Measurements from ENCODE around the gene LSM2. TPM values are rescaled to one million over a fixed set of nuclear protein-coding genes. Genes with fewer than 3 reads are reported as not detected.

Gene LSM2
- polyA plus RNA-seq, 1 donor from 2014 or later, result 68.5 TPM

DNA sequence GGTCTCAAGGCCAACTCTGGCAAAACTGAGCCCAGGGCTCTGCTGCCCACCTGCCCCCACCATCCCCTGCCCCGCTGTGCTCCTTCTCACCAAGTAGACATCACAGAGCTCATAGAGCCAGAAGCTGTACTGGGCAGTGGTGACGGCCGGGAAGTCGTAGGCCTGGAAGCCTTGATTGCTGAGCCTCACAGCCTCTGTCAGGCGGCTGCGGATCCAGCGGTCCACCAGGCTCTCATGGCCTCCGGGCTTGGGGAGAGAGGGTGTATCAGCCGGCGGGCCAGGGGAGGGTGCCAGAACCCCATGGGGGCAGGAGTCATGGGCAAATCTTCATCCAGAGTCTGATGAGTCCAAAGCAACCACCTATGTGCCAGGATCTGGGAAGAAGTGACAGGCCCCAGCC lies 26.9 kb downstream of the LSM2 start:
- no peaks in the 10 kb centered on the region for H3K79me2 ChIP-seq (replicated peaks; ENCODE audit: insufficient read depth, low read length)
- peaks cover 14% of the 10 kb centered on the region for H3K36me3 ChIP-seq (ENCODE audit: insufficient read depth, low read length)
- H3K27ac ChIP-seq (ENCODE audit: low read length), result no peak overlapping the region

DNA sequence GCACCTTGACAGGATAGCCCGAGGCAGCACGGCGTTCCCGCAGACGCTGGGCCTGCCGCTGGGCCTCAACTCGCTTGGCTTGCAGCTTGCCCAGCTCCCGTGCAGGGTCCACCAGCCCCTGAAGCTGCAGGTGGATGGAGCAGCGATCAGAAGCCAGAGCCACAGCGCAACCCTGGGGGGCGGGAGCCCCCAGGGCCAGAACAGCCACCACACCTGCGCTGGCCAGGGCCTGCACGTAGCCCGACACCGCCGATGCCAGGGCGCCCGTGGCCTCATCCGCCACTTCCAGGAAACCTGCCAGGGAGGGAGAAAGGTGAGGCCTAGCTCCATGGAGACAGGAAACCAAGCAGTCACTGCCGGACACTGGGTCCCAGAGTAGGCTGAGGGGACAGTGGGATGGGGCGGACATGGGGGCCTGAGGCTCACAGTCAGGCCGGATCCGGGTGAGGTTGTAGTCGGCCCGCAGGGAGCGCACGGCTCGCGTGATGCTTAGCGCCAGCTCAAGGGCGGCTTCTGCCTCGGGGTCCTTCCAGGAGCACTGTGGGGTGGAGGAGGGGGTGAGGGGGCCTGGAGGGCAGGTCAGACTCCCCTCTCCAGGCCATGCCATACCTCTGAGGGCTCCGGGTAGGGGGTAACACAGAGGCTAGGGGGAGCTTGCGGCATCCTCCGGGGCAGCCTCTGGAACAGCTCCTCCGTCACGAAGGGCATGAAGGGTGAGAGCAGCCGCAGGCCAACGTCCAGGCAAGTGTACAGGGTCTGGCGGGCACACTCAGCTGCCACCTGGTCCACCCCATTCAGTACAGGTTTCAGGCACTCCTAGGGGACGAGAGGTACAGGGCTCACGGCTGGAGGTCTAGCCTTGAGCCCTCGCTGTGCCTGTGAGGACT lies 27.5 kb downstream of the LSM2 start:
- Histone ChIP-seq H3K9me2 (ENCODE audit: insufficient read depth, low read length) (no peaks in the 10 kb centered on the region), H3K27ac (ENCODE audit: low read length) (no peak overlapping the region), H3K79me2 (replicated peaks; ENCODE audit: insufficient read depth, low read length) (no peaks in the 10 kb centered on the region), H3K9me3 (ENCODE audit: low read length) (no peaks in the 10 kb centered on the region), H3K36me3 (ENCODE audit: insufficient read depth, low read length) (peaks cover 8% of the 10 kb centered on the region), H3K4me3 (ENCODE audit: low read length) (no peak overlapping the region), H2AFZ (ENCODE audit: low read depth, low read length) (no peak overlapping the region), H3K27me3 (ENCODE audit: insufficient read depth, low read depth, low read length) (no peaks in the 10 kb centered on the region), H3K4me2 (ENCODE audit: low read length) (no peak overlapping the region), H3F3A (ENCODE audit: insufficient read depth, low read length, poor library complexity, severe bottlenecking) (no peaks in the 10 kb centered on the region), H3K9ac (ENCODE audit: low read length) (no peak overlapping the region), H4K20me1 (ENCODE audit: insufficient read depth) (no peaks in the 10 kb centered on the region)
- TF ChIP-seq, protein P1, sequence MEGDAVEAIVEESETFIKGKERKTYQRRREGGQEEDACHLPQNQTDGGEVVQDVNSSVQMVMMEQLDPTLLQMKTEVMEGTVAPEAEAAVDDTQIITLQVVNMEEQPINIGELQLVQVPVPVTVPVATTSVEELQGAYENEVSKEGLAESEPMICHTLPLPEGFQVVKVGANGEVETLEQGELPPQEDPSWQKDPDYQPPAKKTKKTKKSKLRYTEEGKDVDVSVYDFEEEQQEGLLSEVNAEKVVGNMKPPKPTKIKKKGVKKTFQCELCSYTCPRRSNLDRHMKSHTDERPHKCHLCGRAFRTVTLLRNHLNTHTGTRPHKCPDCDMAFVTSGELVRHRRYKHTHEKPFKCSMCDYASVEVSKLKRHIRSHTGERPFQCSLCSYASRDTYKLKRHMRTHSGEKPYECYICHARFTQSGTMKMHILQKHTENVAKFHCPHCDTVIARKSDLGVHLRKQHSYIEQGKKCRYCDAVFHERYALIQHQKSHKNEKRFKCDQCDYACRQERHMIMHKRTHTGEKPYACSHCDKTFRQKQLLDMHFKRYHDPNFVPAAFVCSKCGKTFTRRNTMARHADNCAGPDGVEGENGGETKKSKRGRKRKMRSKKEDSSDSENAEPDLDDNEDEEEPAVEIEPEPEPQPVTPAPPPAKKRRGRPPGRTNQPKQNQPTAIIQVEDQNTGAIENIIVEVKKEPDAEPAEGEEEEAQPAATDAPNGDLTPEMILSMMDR (IDR thresholded peaks at IDR 0.05; ENCODE audit: poor library complexity, severe bottlenecking), result no peak
- TF ChIP-seq EP300 (conservative IDR thresholded peaks at IDR 0.05; ENCODE audit: poor library complexity, severe bottlenecking), result no peak
- no peak for TF ChIP-seq SMC3 (conservative IDR thresholded peaks at IDR 0.05; ENCODE audit: poor library complexity)
- no peak for TF ChIP-seq RAD21 (conservative IDR thresholded peaks at IDR 0.05)
- no peak for TF ChIP-seq TAF1 (IDR thresholded peaks at IDR 0.05; ENCODE audit: low read depth)

More for the DNA sequence above, 26.9 kb downstream of the LSM2 start:
- TF ChIP-seq POLR2AphosphoS5 (IDR thresholded peaks at IDR 0.05), result no peak
- TF ChIP-seq, protein P2, sequence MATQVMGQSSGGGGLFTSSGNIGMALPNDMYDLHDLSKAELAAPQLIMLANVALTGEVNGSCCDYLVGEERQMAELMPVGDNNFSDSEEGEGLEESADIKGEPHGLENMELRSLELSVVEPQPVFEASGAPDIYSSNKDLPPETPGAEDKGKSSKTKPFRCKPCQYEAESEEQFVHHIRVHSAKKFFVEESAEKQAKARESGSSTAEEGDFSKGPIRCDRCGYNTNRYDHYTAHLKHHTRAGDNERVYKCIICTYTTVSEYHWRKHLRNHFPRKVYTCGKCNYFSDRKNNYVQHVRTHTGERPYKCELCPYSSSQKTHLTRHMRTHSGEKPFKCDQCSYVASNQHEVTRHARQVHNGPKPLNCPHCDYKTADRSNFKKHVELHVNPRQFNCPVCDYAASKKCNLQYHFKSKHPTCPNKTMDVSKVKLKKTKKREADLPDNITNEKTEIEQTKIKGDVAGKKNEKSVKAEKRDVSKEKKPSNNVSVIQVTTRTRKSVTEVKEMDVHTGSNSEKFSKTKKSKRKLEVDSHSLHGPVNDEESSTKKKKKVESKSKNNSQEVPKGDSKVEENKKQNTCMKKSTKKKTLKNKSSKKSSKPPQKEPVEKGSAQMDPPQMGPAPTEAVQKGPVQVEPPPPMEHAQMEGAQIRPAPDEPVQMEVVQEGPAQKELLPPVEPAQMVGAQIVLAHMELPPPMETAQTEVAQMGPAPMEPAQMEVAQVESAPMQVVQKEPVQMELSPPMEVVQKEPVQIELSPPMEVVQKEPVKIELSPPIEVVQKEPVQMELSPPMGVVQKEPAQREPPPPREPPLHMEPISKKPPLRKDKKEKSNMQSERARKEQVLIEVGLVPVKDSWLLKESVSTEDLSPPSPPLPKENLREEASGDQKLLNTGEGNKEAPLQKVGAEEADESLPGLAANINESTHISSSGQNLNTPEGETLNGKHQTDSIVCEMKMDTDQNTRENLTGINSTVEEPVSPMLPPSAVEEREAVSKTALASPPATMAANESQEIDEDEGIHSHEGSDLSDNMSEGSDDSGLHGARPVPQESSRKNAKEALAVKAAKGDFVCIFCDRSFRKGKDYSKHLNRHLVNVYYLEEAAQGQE (IDR thresholded peaks at IDR 0.05; ENCODE audit: borderline replicate concordance), result no peak
- no peak for TF ChIP-seq MXI1 (conservative IDR thresholded peaks at IDR 0.05; ENCODE audit: poor library complexity, severe bottlenecking)
- no peak for TF ChIP-seq EZH2 (IDR thresholded peaks at IDR 0.05; ENCODE audit: borderline replicate concordance, insufficient read depth, low read length, poor library complexity, severe bottlenecking)
- TF ChIP-seq SMC3 (conservative IDR thresholded peaks at IDR 0.05; ENCODE audit: poor library complexity), result no peak
- TF ChIP-seq RAD21 (conservative IDR thresholded peaks at IDR 0.05), result no peak
- no peak for TF ChIP-seq EP300 (conservative IDR thresholded peaks at IDR 0.05; ENCODE audit: poor library complexity, severe bottlenecking)
- no peaks in the 10 kb centered on the region for H4K20me1 ChIP-seq (ENCODE audit: insufficient read depth)
- H3K9me3 ChIP-seq (ENCODE audit: low read length), result no peaks in the 10 kb centered on the region
- no peak overlapping the region for H3K4me3 ChIP-seq (ENCODE audit: low read length)
- H3K4me2 ChIP-seq (ENCODE audit: low read length), result no peak overlapping the region
- no peaks in the 10 kb centered on the region for H3K27me3 ChIP-seq (ENCODE audit: insufficient read depth, low read depth, low read length)
- H3F3A ChIP-seq (ENCODE audit: insufficient read depth, low read length, poor library complexity, severe bottlenecking), result no peaks in the 10 kb centered on the region
- no peak overlapping the region for H3K9ac ChIP-seq (ENCODE audit: low read length)
- no peak overlapping the region for H2AFZ ChIP-seq (ENCODE audit: low read depth, low read length)
- no peaks in the 10 kb centered on the region for H3K9me2 ChIP-seq (ENCODE audit: insufficient read depth, low read length)
